ENCODE data around the gene OSER1.
A peak's percentile ranks its signal among the peaks of the same experiment; 100 is the strongest.

The OSER1 gene

DNA sequence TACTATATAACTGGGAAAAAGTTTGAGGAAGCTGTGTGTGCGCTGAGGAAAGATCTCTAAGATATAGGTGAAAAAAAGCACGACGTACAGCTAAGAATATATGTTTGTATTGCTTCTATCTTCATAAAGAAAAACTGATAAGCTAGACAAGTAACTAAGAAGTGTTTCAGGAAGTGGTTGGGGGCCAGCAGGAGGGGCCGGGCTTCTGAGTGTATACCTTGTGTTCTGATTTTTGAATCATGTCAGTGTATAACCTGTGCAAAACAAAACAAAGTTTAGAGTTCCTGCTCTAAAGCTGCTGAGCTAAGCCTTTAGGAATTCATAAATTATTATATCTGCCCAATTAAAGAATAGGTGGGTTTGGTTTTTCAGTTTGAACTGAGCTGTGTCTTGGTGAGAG is 7.9 kb upstream of the OSER1 start:
- no peaks in the 10 kb centered on the region for H3K36me3 Mint-ChIP-seq (ENCODE audit: low read depth)

DNA sequence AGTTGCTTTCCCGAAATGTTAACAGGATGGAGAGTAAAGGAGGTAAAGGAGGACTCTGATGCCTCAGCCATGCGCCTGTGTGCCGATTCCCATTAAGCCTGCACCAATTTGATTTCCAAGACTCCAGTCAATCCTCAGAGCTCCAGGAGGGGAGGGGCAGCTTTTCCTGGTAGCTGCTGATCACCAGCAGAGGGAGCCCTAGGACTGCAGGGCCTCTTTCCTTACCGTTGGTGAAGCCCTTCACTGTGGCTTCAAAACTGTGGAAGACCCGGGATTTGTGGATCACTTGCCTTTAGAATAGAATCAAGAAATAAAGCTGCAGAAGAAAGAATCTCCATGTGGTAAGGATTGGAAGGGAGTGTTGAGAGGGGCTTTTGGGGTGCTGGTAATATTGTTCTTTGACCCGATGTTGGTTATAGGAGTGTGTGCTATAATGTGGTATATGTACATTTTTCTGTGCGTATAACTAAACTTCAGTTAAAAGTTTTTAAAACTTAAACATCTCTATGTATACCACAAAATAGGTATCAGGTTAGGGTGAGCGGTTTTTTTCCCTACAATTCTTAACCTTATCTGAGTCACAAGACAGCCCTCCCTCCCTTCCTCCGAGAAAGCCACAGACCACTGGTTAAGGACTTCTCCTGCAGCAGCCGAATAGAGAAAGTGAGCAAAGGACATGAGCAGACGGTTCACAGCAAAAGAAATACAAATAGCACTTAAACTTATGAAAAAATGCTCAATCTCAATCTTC is 6.9 kb upstream of the OSER1 start:
- peak; percentile 59 for DNase-seq (ENCODE audit: low spot score)
- Mint-ChIP-seq H3K27ac (peak overlapping the region; percentile 88), H3K9me3 (no peaks in the 10 kb centered on the region), H3K4me1 (ENCODE audit: low read depth) (peaks cover 50% of the 10 kb centered on the region), H3K4me3 (peak overlapping the region; percentile 87), H3K27me3 (ENCODE audit: low read depth) (no peaks in the 10 kb centered on the region), H3K36me3 (ENCODE audit: low read depth) (no peaks in the 10 kb centered on the region)

More for the DNA sequence above, 7.9 kb upstream of the OSER1 start:
- peak overlapping the region; percentile 87 for H3K4me3 Mint-ChIP-seq
- no peaks in the 10 kb centered on the region for H3K9me3 Mint-ChIP-seq
- no peaks in the 10 kb centered on the region for H3K27me3 Mint-ChIP-seq (ENCODE audit: low read depth)
- peak; percentile 42 for DNase-seq (ENCODE audit: low spot score)
- H3K4me1 Mint-ChIP-seq (ENCODE audit: low read depth): peaks cover 50% of the 10 kb centered on the region
- peak overlapping the region; percentile 88 for H3K27ac Mint-ChIP-seq

DNA sequence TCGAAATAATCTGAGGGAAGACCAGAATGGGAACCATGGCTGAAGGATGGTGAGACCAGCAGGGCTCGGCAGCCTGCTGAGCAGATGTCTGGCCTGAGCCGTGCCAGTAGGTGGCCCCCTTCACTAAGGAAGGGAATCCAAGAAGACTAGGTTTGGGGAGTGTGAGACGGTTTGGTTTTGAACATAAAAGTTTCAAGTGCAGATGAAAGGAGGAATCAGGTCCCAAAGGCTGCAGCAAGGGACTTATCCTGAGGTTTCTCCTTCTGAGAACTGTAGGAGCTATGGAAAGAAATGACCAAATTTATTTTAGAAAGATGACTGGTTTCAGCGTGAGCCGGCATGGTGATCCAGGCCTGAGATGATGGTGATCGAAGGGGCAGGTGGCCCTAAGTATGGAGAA is 4.6 kb upstream of the OSER1 start:
- peak; percentile 53 for DNase-seq (ENCODE audit: low spot score)
- Mint-ChIP-seq H3K4me3 (peak overlapping the region; percentile 55), H3K36me3 (ENCODE audit: low read depth) (no peaks in the 10 kb centered on the region), H3K4me1 (ENCODE audit: low read depth) (peaks cover 60% of the 10 kb centered on the region), H3K27ac (peak overlapping the region; percentile 1), H3K27me3 (ENCODE audit: low read depth) (peaks cover 2% of the 10 kb centered on the region), H3K9me3 (no peaks in the 10 kb centered on the region)

DNA sequence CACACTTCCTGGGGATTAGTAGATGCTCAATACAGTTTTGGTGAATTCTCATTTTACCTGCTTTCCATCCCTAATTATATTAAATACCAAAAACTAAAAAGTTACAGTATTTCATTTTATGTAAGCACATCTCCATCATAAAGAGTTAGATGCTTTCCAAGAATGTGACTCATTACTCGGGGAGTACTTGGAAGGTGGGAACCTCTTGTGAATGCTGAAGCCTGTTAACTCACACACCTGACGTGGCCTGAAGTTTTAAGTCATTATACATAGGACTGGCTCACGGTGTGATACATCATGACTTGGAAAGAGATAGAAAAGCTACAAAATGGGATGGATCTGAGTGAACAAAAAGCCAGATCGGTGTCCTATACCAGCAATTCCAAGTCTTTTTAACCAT is 2.2 kb upstream of the OSER1 start:
- no peak overlapping the region for H3K27ac Mint-ChIP-seq
- H3K4me1 Mint-ChIP-seq (ENCODE audit: low read depth): peaks cover 58% of the 10 kb centered on the region

DNA sequence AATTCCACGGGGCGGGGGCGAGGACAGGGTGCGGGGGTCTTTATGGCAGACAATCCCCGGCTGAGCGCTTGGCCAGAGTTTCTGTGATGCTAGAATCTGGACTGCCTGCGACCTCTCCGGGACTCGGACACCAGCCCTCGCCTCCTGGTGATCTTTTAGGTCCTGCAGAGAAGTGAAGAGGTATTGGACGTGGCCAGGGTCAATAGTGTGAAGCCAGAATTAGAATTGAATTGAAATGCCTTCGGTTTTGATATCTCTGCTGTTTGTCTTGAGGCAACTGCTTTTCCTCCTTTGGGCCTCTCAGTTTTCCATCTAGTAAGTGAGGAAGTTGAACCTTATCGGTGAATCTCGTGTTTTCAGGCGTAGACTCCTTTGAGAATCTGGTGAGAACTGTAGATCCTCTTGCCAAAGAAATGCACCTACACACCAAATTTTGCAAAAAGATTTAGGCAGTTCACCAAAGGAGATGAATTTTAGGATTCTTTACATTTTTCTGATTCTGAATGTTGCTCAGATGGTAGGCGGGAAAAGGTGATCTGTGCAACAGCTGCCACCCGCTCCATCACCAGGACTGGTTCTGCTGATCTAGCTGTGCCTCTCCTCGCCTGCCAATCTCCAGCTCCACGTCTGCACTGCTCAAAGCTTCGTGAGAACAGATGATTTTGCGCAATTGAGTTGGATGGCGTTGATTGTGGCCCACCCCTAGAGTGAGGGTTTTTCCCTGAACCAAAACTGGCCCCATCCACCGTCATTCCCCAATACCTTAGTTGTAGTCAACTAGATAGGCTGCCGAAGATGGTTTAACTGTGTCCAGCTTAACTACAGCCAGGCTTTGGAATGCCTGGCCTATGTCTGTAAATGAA is 837 bp upstream of the OSER1 start:
- H3K4me3 Mint-ChIP-seq: peak overlapping the region; percentile 99
- peak overlapping the region; percentile 98 for H3K27ac Mint-ChIP-seq
- peaks cover 2% of the 10 kb centered on the region for H3K27me3 Mint-ChIP-seq (ENCODE audit: low read depth)
- H3K9me3 Mint-ChIP-seq: no peaks in the 10 kb centered on the region
- DNase-seq (ENCODE audit: low spot score): no peak
- peaks cover 13% of the 10 kb centered on the region for H3K36me3 Mint-ChIP-seq (ENCODE audit: low read depth)
- H3K4me1 Mint-ChIP-seq (ENCODE audit: low read depth): peaks cover 55% of the 10 kb centered on the region

More for the DNA sequence above, 2.2 kb upstream of the OSER1 start:
- no peak overlapping the region for H3K4me3 Mint-ChIP-seq
- peaks cover 4% of the 10 kb centered on the region for H3K36me3 Mint-ChIP-seq (ENCODE audit: low read depth)
- H3K9me3 Mint-ChIP-seq: no peaks in the 10 kb centered on the region
- peaks cover 2% of the 10 kb centered on the region for H3K27me3 Mint-ChIP-seq (ENCODE audit: low read depth)
- no peak for DNase-seq (ENCODE audit: low spot score)

DNA sequence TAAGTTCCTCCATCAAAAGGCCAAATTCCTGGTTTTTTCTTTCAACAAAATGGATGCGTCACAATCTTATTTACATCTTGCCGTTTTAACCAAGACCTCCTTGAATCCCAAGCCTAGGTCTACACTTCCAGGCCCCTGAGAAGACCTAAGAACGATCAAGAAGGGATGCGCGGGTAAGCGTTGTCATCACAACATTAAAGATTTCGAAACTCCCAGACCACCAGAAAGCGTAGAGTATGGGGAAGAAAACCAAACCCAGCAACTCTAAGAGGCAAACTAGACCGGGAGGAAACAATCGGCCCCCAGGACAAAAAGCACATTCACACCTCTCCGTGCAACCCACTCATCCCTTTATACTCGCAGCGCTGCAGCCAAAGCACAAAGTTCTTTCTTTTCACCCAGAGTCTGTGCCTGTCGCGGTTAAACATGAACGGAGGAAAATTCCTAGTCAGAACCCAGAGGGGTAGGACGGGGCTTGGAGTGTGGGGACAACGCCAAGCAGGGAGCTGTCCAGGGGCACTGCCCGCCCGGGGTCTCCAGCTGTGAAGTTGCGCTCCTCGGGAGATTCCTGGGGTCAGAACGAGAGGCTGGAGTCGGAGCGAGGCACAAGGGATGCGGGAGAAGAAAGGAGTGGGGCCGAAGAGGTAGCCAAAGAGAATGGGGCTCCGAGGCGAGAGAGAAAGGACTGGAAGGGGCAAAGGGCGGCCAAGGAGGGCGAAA is 725 bp downstream of the OSER1 start:
- H3K4me3 Mint-ChIP-seq: peak overlapping the region; percentile 99
- H3K27me3 Mint-ChIP-seq (ENCODE audit: low read depth): peaks cover 2% of the 10 kb centered on the region
- DNase-seq (ENCODE audit: low spot score): peak; percentile 17
- no peaks in the 10 kb centered on the region for H3K9me3 Mint-ChIP-seq
- peaks cover 24% of the 10 kb centered on the region for H3K36me3 Mint-ChIP-seq (ENCODE audit: low read depth)
- peaks cover 43% of the 10 kb centered on the region for H3K4me1 Mint-ChIP-seq (ENCODE audit: low read depth)
- H3K27ac Mint-ChIP-seq: peak overlapping the region; percentile 98

- Mint-ChIP-seq H3K27ac (peak overlapping the region; percentile 98), H3K4me3 (peak overlapping the region; percentile 99), H3K9me3 (no peaks in the 10 kb centered on the region), H3K4me1 (ENCODE audit: low read depth) (peaks cover 43% of the 10 kb centered on the region), H3K36me3 (ENCODE audit: low read depth) (peaks cover 25% of the 10 kb centered on the region), H3K27me3 (ENCODE audit: low read depth) (peaks cover 2% of the 10 kb centered on the region)
- DNase-seq (ENCODE audit: low spot score): no peak
Measured at GRCh38 chr20:44208770-44209169, 1.8 kb downstream of the OSER1 start.

DNA sequence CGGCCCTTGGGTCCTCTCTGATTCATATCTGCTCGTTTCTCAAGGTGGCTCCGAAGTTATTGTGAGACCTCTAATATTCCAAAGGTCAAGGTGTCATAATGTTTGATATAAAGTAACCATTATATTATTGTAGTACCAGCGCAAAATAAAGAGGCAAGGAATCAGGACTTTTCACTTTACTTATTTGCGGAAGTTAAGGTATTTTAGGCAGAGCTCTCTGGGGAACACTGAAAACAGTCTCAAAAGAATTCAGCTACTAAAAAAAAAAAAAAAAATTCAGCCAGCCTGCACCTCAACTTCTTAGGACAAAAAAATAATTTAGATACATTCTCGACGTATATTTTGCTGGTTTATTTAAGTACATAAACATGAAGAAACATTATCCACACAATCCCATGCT is 2.4 kb downstream of the OSER1 start:
- Mint-ChIP-seq H3K9me3 (no peaks in the 10 kb centered on the region), H3K4me1 (ENCODE audit: low read depth) (peaks cover 44% of the 10 kb centered on the region), H3K4me3 (peak overlapping the region; percentile 99), H3K27me3 (ENCODE audit: low read depth) (peaks cover 2% of the 10 kb centered on the region), H3K27ac (no peak overlapping the region), H3K36me3 (ENCODE audit: low read depth) (peaks cover 25% of the 10 kb centered on the region)
- no peak for DNase-seq (ENCODE audit: low spot score)

DNA sequence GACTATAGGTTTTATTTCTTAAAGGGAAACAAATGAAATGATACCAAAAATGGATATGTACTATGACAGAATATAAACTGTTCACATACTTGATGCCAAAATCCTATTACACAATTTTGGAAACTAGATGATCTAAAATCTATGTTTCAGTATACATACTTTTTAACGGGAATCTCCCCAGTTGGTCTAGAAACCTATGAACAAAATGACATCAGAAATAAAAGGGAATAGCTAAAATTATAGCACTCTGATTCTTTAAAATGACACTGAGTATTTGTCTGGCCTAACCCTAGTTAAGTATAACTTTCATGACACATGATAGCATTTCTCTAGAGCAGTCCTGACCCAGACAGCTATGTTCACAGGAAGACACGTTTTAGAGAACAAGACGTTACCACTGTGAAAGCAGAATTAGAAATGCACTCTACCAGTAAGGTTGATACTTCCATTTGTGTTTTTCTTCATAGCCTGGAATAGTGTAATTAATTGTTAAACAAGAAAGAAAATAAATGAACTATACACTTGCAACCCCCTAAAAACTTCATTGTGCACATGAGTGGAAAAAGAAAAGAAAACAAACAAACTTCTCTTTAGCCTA is 3.3 kb downstream of the OSER1 start:
- peaks cover 2% of the 10 kb centered on the region for H3K27me3 Mint-ChIP-seq (ENCODE audit: low read depth)
- no peak for DNase-seq (ENCODE audit: low spot score)
- peaks cover 45% of the 10 kb centered on the region for H3K4me1 Mint-ChIP-seq (ENCODE audit: low read depth)
- H3K4me3 Mint-ChIP-seq: peak overlapping the region; percentile 21
- H3K36me3 Mint-ChIP-seq (ENCODE audit: low read depth): peaks cover 30% of the 10 kb centered on the region
- H3K27ac Mint-ChIP-seq: no peak overlapping the region
- H3K9me3 Mint-ChIP-seq: no peaks in the 10 kb centered on the region

GRCh38 chr20:44206132-44206531 is 4.4 kb downstream of the OSER1 start:
- Mint-ChIP-seq H3K4me1 (ENCODE audit: low read depth) (peaks cover 35% of the 10 kb centered on the region), H3K9me3 (no peaks in the 10 kb centered on the region), H3K27ac (peak overlapping the region; percentile 47), H3K27me3 (ENCODE audit: low read depth) (peaks cover 2% of the 10 kb centered on the region), H3K36me3 (ENCODE audit: low read depth) (peaks cover 40% of the 10 kb centered on the region), H3K4me3 (no peak overlapping the region)
- no peak for DNase-seq (ENCODE audit: low spot score)

DNA sequence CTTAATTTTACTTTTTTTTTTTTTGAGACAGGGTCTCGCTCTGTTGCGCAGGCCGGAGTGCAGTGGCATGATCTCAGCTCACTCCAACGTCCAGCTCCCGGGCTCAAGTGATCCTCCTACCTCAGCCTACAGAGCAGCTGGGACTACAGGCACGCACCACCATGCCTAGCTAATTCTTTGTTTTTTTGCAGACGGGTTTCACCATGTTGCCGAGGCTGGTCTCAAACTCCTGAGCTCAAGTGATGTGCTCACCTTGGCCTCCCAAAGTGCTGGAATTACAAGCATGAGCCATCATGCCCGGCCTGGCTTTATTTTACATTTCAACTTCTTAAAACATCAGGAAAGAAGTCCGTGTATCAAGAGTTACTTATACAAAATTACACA is 5.7 kb downstream of the OSER1 start:
- peaks cover 39% of the 10 kb centered on the region for H3K4me1 Mint-ChIP-seq (ENCODE audit: low read depth)

GRCh38 chr20:44204156-44204831 is 6.3 kb downstream of the OSER1 start:
- no peaks in the 10 kb centered on the region for H3K9me3 Mint-ChIP-seq
- no peak for DNase-seq (ENCODE audit: low spot score)

More for the DNA sequence above, 5.7 kb downstream of the OSER1 start:
- Mint-ChIP-seq H3K9me3 (no peaks in the 10 kb centered on the region), H3K4me3 (no peak overlapping the region), H3K27ac (no peak overlapping the region), H3K36me3 (ENCODE audit: low read depth) (peaks cover 52% of the 10 kb centered on the region), H3K27me3 (ENCODE audit: low read depth) (no peaks in the 10 kb centered on the region)
- no peak for DNase-seq (ENCODE audit: low spot score)

GRCh38 chr20:44203161-44203560 is 7.4 kb downstream of the OSER1 start:
- no peak overlapping the region for H3K27ac Mint-ChIP-seq
- H3K4me1 Mint-ChIP-seq (ENCODE audit: low read depth): peaks cover 34% of the 10 kb centered on the region
- H3K9me3 Mint-ChIP-seq: no peaks in the 10 kb centered on the region
- H3K36me3 Mint-ChIP-seq (ENCODE audit: low read depth): peaks cover 60% of the 10 kb centered on the region
- DNase-seq (ENCODE audit: low spot score): no peak
- no peaks in the 10 kb centered on the region for H3K27me3 Mint-ChIP-seq (ENCODE audit: low read depth)
- no peak overlapping the region for H3K4me3 Mint-ChIP-seq

More at GRCh38 chr20:44204156-44204831, 6.3 kb downstream of the OSER1 start:
- no peak overlapping the region for H3K4me3 Mint-ChIP-seq
- peaks cover 54% of the 10 kb centered on the region for H3K36me3 Mint-ChIP-seq (ENCODE audit: low read depth)
- H3K27ac Mint-ChIP-seq: no peak overlapping the region
- peaks cover 39% of the 10 kb centered on the region for H3K4me1 Mint-ChIP-seq (ENCODE audit: low read depth)
- H3K27me3 Mint-ChIP-seq (ENCODE audit: low read depth): no peaks in the 10 kb centered on the region
